ENCODE data around the gene CAMSAP2. TPM values are rescaled to one million over a fixed set of nuclear protein-coding genes. Genes with fewer than 3 reads are reported as not detected.

Gene CAMSAP2
- polyA plus RNA-seq, 1 of the 3 experiments (the other 2 are of a cell fraction), result 5.5 TPM

GRCh38 chr1:200877010-200877409 lies 138.3 kb downstream of the CAMSAP2 start:
- no peaks in the 10 kb centered on the region for H3K9me3 ChIP-seq
- no peak overlapping the region for H3K4me3 ChIP-seq (ENCODE audit: low read depth in 2 of 2, low read length in 1 of 2)
- no peaks in the 10 kb centered on the region; a peak in 1 of 4 replicates for H3K4me1 ChIP-seq (ENCODE audit: control insufficient read depth in 1 of 2, insufficient read depth in 2 of 2, low read depth in 1 of 2, low read length in 1 of 2)
- H3K4me2 ChIP-seq, result no peak overlapping the region
- no peak overlapping the region for H2AFZ ChIP-seq (ENCODE audit: low read depth)
- H3K27ac ChIP-seq (ENCODE audit: low read depth in 2 of 2, low read length in 1 of 2), result no peak overlapping the region
- no peaks in the 10 kb centered on the region for H3K36me3 ChIP-seq (replicated peaks in 1 of 2; ENCODE audit: control insufficient read depth in 1 of 2, insufficient read depth in 2 of 2, low read length in 1 of 2)
- H3K79me2 ChIP-seq (ENCODE audit: insufficient read depth), result no peaks in the 10 kb centered on the region
- H3K27me3 ChIP-seq (ENCODE audit: insufficient read depth), result no peaks in the 10 kb centered on the region; the same call in 1 of the 2 replicates
- CTCF ChIA-PET, result interaction anchor here (1.3 to 3.0 kb wide), 2 partner anchors 14 to 95 kb away, joined by 3 to 13 read pairs; no protein-coding TSS in a partner anchor
- no peaks in the 10 kb centered on the region for H3F3A ChIP-seq (replicated peaks; ENCODE audit: insufficient read depth)
- 66% methylated on average over 3 of the region's 3 CpGs for WGBS (ENCODE audit: low lambda C conversion rate)
- no peaks in the 10 kb centered on the region for H4K20me1 ChIP-seq (ENCODE audit: insufficient read depth)
- DNase-seq, result no peak
- no peaks in the 10 kb centered on the region for H3K9me2 ChIP-seq
- POLR2A ChIA-PET, result interaction anchor here (0.6 kb wide), 1 partner anchor 19 kb away, joined by 3 read pairs; no protein-coding TSS in a partner anchor
- no peak for TF ChIP-seq EZH2phosphoT487 (IDR thresholded peaks at IDR 0.05; ENCODE audit: borderline replicate concordance, low read depth)
- TF ChIP-seq FOXM1 (IDR thresholded peaks at IDR 0.05; ENCODE audit: low read depth), result no peak
- no peak for TF ChIP-seq CTCF (IDR thresholded peaks at IDR 0.05)
- no peak for TF ChIP-seq RFX5 (IDR thresholded peaks at IDR 0.05; ENCODE audit: low read length)
- no peak for TF ChIP-seq TCF12 (IDR thresholded peaks at IDR 0.05)
- TF ChIP-seq NRF1 (IDR thresholded peaks at IDR 0.05; ENCODE audit: low read depth, low read length), result no peak
- TF ChIP-seq RAD21 (IDR thresholded peaks at IDR 0.05; ENCODE audit: low read length), result no peak
- TF ChIP-seq FOSL2 (IDR thresholded peaks at IDR 0.05; ENCODE audit: borderline replicate concordance, low read depth), result no peak
- no peak for TF ChIP-seq MXI1 (IDR thresholded peaks at IDR 0.05; ENCODE audit: low read depth, low read length)
- no peak for TF ChIP-seq CHD2 (IDR thresholded peaks at IDR 0.05; ENCODE audit: low read length, partially characterized antibody)
- no peak for TF ChIP-seq PBX3 (IDR thresholded peaks at IDR 0.05)
- no peak for TF ChIP-seq TAF1 (IDR thresholded peaks at IDR 0.05; ENCODE audit: borderline replicate concordance, low read depth, low read length)
- TF ChIP-seq NFIC (IDR thresholded peaks at IDR 0.05; ENCODE audit: borderline replicate concordance), result no peak
- no peak overlapping the region for H3K9ac ChIP-seq

GRCh38 chr1:200877839-200878551 lies 139.3 kb downstream of the CAMSAP2 start:
- H3K4me1 ChIP-seq (ENCODE audit: control insufficient read depth in 1 of 2, insufficient read depth in 2 of 2, low read depth in 1 of 2, low read length in 1 of 2), result no peaks in the 10 kb centered on the region; a peak in 1 of 4 replicates
- no peaks in the 10 kb centered on the region; the same call in 1 of the 2 replicates for H3K27me3 ChIP-seq (ENCODE audit: insufficient read depth)
- TF ChIP-seq GATA2 (CRISPR knock-in tag; IDR thresholded peaks at IDR 0.05), result no peak
- no peak for TF ChIP-seq RAD21 (IDR thresholded peaks at IDR 0.05; ENCODE audit: low read length)
- TF ChIP-seq FOXM1 (IDR thresholded peaks at IDR 0.05; ENCODE audit: low read depth), result no peak
- TF ChIP-seq ELF1 (IDR thresholded peaks at IDR 0.05), result no peak
- TF ChIP-seq RXRA (IDR thresholded peaks at IDR 0.05; ENCODE audit: borderline replicate concordance, low read depth), result no peak
- TF ChIP-seq FOSL2 (IDR thresholded peaks at IDR 0.05; ENCODE audit: borderline replicate concordance, low read depth), result no peak
- TF ChIP-seq EZH2phosphoT487 (IDR thresholded peaks at IDR 0.05; ENCODE audit: borderline replicate concordance, low read depth), result no peak
- TF ChIP-seq, protein P1, sequence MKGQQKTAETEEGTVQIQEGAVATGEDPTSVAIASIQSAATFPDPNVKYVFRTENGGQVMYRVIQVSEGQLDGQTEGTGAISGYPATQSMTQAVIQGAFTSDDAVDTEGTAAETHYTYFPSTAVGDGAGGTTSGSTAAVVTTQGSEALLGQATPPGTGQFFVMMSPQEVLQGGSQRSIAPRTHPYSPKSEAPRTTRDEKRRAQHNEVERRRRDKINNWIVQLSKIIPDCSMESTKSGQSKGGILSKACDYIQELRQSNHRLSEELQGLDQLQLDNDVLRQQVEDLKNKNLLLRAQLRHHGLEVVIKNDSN (IDR thresholded peaks at IDR 0.05; ENCODE audit: borderline replicate concordance, low read depth), result no peak
- TF ChIP-seq FOXJ3 (CRISPR knock-in tag; IDR thresholded peaks at IDR 0.05), result no peak
- TF ChIP-seq ZBTB33 (IDR thresholded peaks at IDR 0.05; ENCODE audit: borderline replicate concordance, low read depth), result no peak
- H3K9me3 ChIP-seq, result no peaks in the 10 kb centered on the region
- no peak overlapping the region for H3K27ac ChIP-seq (ENCODE audit: low read depth in 2 of 2, low read length in 1 of 2)
- no peaks in the 10 kb centered on the region for H3K79me2 ChIP-seq (ENCODE audit: insufficient read depth)
- no peaks in the 10 kb centered on the region for H3F3A ChIP-seq (replicated peaks; ENCODE audit: insufficient read depth)
- H3K36me3 ChIP-seq (replicated peaks in 1 of 2; ENCODE audit: control insufficient read depth in 1 of 2, insufficient read depth in 2 of 2, low read length in 1 of 2), result no peaks in the 10 kb centered on the region
- no peaks in the 10 kb centered on the region for H4K20me1 ChIP-seq (ENCODE audit: insufficient read depth)
- ChIA-PET POLR2A (no interaction called here), CTCF (interaction anchor here (1.1 to 3.0 kb wide), 3 partner anchors 13 to 236 kb away, joined by 3 to 13 read pairs (median 3); no protein-coding TSS in a partner anchor)
- no peak overlapping the region for H2AFZ ChIP-seq (ENCODE audit: low read depth)
- H3K4me3 ChIP-seq (ENCODE audit: low read depth in 2 of 2, low read length in 1 of 2), result no peak overlapping the region
- H3K4me2 ChIP-seq, result no peak overlapping the region
- H3K9ac ChIP-seq, result no peak overlapping the region
- no peaks in the 10 kb centered on the region for H3K9me2 ChIP-seq
- no peak for DNase-seq
- WGBS (ENCODE audit: low lambda C conversion rate), result 57% methylated on average over 6 of the region's 6 CpGs
